Brain microvascular endothelial cell (primary cell): Measurements from ENCODE around the gene ADARB2.

Experiments used
- DNase-seq: peaks from one replicate; pipeline ENCODE4 v3.0.0-alpha.2; 2020
- H3K27ac ChIP-seq: fragments of 250-450 bp; sonication (Bioruptor Pico); 2 replicates; pipeline ENCODE4 v1.5.1; 2020; ENCODE audit warnings: mild to moderate bottlenecking, moderate library complexity
- H3K27me3 ChIP-seq: fragments of 250-450 bp; sonication (Bioruptor Pico); replicated peaks from 2 replicates; pipeline ENCODE4 v1.5.1; 2020; ENCODE audit warnings: mild to moderate bottlenecking
- H3K36me3 ChIP-seq: fragments of 250-450 bp; sonication (Bioruptor Pico); replicated peaks from 2 replicates; pipeline ENCODE4 v1.5.1; 2020; ENCODE audit warnings: mild to moderate bottlenecking
- H3K4me3 ChIP-seq: 2 replicates; pipeline ENCODE4 v1.5.1; 2011; ENCODE audit warnings: low read depth, mild to moderate bottlenecking, control low read depth, low read length, moderate library complexity
- in situ Hi-C: cut with HindIII; loops from 2 replicates; pipeline ENCODE4 v1.10.0; 2017; ENCODE audit warnings: low sequenced_read_pairs, low pct_ligation_motif_present
- TF ChIP-seq, protein P1 (sequence below): IDR thresholded peaks from 2 replicates; pipeline ENCODE4 v1.5.1; 2011; ENCODE audit warnings: low read depth, mild to moderate bottlenecking, moderate library complexity, low read length, control low read depth, inconsistent platforms; ENCODE audit errors: missing control alignments

The ADARB2 gene

DNA sequence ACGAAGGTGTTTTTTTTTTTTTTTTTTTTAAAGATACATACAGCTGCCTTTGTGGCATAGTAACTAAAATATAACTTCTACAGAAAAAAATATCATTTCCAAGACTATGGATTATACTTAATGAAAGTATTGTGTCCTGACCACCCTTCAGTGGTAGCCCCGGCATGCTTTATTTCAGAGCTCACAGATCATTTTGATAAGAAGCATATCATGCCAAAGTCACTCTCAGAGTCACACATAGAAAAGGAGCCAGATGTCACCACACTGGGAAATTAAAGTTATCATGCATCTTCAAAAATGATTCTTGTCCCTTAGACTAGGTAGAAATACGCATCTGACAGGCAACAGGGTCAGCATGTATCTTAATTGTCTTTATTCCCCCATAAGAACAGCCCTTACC lies 3.0 kb downstream of the ADARB2 start:
- Histone ChIP-seq H3K27me3 (peaks cover 16% of the 10 kb centered on the region), H3K36me3 (no peaks in the 10 kb centered on the region), H3K27ac (no peak overlapping the region), H3K4me3 (no peak overlapping the region)
- in situ Hi-C loops = no loop called here
- no peak for DNase-seq
- TF ChIP-seq, protein P1, sequence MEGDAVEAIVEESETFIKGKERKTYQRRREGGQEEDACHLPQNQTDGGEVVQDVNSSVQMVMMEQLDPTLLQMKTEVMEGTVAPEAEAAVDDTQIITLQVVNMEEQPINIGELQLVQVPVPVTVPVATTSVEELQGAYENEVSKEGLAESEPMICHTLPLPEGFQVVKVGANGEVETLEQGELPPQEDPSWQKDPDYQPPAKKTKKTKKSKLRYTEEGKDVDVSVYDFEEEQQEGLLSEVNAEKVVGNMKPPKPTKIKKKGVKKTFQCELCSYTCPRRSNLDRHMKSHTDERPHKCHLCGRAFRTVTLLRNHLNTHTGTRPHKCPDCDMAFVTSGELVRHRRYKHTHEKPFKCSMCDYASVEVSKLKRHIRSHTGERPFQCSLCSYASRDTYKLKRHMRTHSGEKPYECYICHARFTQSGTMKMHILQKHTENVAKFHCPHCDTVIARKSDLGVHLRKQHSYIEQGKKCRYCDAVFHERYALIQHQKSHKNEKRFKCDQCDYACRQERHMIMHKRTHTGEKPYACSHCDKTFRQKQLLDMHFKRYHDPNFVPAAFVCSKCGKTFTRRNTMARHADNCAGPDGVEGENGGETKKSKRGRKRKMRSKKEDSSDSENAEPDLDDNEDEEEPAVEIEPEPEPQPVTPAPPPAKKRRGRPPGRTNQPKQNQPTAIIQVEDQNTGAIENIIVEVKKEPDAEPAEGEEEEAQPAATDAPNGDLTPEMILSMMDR = no peak

DNA sequence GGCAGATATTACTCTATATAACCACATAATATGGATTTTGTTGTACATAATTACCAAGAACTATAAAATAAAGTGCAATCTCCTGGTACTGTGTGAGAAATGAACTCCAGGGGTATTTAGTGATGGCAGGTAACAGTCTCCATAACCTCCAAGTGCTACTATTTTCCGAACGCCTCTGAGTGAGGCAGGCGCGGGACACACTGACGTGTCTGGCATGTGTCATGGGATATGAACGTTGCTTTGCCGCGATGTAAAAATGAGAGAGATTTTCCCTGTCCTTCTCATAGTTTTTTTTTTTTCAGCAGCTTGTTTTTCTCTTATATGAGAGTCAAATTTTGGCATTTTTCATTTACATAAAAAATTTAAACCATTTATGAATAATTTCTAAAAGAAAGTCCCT lies 3.6 kb downstream of the ADARB2 start:
- Histone ChIP-seq H3K4me3 (no peak overlapping the region), H3K36me3 (no peaks in the 10 kb centered on the region), H3K27ac (no peak overlapping the region), H3K27me3 (peaks cover 16% of the 10 kb centered on the region)
- no peak for DNase-seq
- TF ChIP-seq, protein P1 = no peak
- in situ Hi-C loops = no loop called here

DNA sequence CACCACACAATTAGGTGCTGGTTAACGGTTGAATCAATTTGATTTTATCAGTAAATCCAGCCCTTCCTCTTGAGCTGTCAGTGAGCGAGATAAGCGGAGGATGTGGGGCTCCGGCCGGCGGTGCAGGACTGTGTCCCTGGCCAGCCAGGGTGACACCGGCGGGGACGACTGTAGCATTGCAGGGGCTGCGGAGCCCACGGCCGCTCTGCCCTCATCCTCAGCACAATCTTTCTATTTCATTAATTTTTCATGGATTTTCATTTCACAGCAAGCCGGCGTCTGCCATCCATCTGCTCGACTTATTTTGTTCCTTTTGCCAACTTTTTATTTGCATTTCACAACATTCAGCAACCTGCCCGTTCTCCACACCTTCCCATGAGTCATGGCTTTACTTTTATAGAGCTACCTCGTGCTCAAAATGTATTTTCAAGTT lies 4.7 kb downstream of the ADARB2 start:
- no peak overlapping the region for H3K4me3 ChIP-seq
- in situ Hi-C loops = no loop called here
- H3K36me3 ChIP-seq = no peaks in the 10 kb centered on the region
- TF ChIP-seq, protein P1 = no peak
- H3K27me3 ChIP-seq = peaks cover 12% of the 10 kb centered on the region
- no peak for DNase-seq
- H3K27ac ChIP-seq = no peak overlapping the region

DNA sequence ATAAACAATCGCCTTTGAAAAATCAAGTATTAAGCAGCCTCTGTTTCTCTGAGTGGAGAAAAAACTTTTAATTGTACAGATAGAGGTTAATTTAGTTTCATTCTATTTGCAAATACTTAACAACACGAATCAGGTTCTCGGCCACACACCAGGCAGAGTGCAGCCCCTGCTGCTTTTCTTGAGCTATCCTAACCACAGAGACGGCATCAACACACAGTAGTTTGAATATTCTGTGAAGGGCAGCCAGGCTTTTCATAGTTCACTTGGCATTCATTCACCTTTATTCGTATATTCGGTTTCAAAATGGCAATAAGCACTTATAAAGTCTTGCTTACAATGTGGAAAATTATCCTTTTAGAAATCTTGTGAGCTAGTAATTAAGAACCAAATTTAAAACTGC lies 5.7 kb downstream of the ADARB2 start:
- in situ Hi-C loops = no loop called here
- peaks cover 6% of the 10 kb centered on the region for H3K27me3 ChIP-seq
- TF ChIP-seq, protein P1 = no peak
- no peak overlapping the region for H3K27ac ChIP-seq
- DNase-seq = no peak
- no peak overlapping the region for H3K4me3 ChIP-seq
- no peaks in the 10 kb centered on the region for H3K36me3 ChIP-seq

DNA sequence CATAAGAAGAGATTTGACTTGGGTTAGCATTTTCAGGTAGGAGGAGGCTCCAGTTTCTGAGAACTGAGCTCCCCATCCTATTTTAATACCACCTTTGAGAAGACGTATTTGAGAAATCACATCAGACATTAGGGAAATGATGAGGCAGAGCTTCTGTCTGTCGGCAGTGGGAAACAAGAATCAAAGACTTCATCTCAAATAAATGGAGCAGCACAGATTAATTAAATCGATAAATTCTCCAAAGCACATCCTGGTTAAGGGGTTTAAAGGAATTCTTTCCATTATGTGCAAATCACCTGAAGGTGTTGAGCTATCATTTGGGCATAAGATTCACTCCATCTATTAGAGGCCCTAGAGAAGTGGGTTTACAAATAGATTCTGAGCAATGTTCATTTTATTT lies 7.6 kb downstream of the ADARB2 start:
- DNase-seq = no peak
- TF ChIP-seq, protein P1 = no peak
- Histone ChIP-seq H3K4me3 (no peak overlapping the region), H3K27ac (no peak overlapping the region), H3K27me3 (no peaks in the 10 kb centered on the region), H3K36me3 (no peaks in the 10 kb centered on the region)
- in situ Hi-C loops = no loop called here

DNA sequence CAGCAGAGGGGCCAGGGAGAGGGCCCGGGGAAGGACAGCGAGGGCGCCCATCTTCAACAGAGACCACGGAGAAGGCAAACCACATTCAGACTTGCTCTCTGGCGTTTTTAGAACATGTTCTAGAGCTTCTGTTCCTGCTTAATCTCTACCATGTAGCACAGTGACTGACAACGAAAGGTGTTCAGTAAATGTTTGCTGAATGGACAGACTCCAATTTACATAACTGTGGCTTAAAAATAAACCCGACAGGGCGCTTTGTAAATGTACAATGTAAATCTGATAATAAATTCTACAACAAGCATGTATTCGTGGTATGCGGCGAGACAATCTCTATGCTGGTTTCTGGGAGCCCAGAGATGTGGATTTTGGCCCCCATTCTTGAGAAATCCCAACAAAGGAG lies 10.5 kb downstream of the ADARB2 start:
- Histone ChIP-seq H3K4me3 (no peak overlapping the region), H3K27me3 (no peaks in the 10 kb centered on the region), H3K36me3 (no peaks in the 10 kb centered on the region), H3K27ac (no peak overlapping the region)
- no peak for DNase-seq
- in situ Hi-C loops = no loop called here
- TF ChIP-seq, protein P1 = no peak
